GM23248 (cell line): ENCODE measurements around the gene IZUMO4.

Experiments
- EZH2 ChIP-seq: fragments of 200-600 bp; sonication (generic); IDR thresholded peaks from 2 replicates; pipeline ENCODE4 v1.6.1; 2018; ENCODE audit warnings: antibody characterized with exemption, mild to moderate bottlenecking; ENCODE audit not compliant: insufficient read depth, poor library complexity, severe bottlenecking
- EZH2phosphoT487 ChIP-seq: fragments of 200-600 bp; sonication (generic); IDR thresholded peaks from 2 replicates; pipeline ENCODE4 v1.6.1; 2018; ENCODE audit warnings: antibody characterized with exemption, moderate library complexity, mild to moderate bottlenecking, low read depth; ENCODE audit not compliant: insufficient read depth

- TF ChIP-seq EZH2 (no peak), EZH2phosphoT487 (no peak)
These were observed 42.8 kb downstream of the IZUMO4 start for GRCh38 chr19:2139385-2140137.
